ENCODE results near the gene SRGAP1.

SRGAP1 gene

DNA sequence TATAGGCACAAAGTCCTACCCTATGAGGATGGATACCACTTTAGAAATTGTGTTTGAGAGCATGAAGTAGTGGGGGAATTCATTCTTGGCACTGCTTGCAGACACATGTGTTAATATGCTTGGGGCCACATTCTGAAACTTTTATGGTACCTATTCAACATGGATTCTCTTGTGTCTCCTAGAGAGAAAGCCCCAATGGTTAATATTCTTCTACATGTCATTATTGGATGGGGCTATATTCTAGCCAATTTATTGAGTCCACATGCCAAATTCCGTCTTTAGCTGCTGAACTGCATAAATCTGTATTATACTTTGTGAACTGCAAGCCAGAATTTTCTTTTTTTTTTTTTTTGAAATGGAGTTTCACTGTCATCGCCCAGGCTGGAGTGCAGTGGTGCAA, 237.6 kb downstream of the SRGAP1 start:
- Histone ChIP-seq H3K4me3 (ENCODE audit: low read depth, low read length) (no peak overlapping the region), H2BK5ac (ENCODE audit: low read depth, low read length, poor library complexity) (no peak overlapping the region), H3K36me3 (ENCODE audit: control insufficient read depth in 1 of 2, insufficient read depth in 2 of 2, low read length in 2 of 2) (no peaks in the 10 kb centered on the region), H2AK5ac (ENCODE audit: low read length) (no peak overlapping the region), H2BK12ac (ENCODE audit: low read length) (no peak overlapping the region), H3K18ac (ENCODE audit: low read length) (no peak overlapping the region), H3K27me3 (ENCODE audit: insufficient read depth, low read length) (no peaks in the 10 kb centered on the region), H3K23ac (ENCODE audit: low read length) (no peak overlapping the region), H3K14ac (ENCODE audit: low read length) (no peak overlapping the region), H3K9ac (ENCODE audit: low read length) (no peak overlapping the region), H3K27ac (ENCODE audit: low read depth, low read length) (no peak overlapping the region), H4K12ac (ENCODE audit: low read depth, low read length) (no peak overlapping the region), H2BK120ac (ENCODE audit: insufficient read depth, low read length, poor library complexity) (no peak overlapping the region), H3K4me2 (ENCODE audit: low read length) (no peak overlapping the region), H4K91ac (ENCODE audit: low read depth, low read length) (no peak overlapping the region), H3K4me1 (ENCODE audit: control insufficient read depth in 1 of 2, insufficient read depth in 2 of 2, low read length in 2 of 2) (peaks cover 0 to 3% of the 10 kb centered on the region in 2 experiments), H2AFZ (ENCODE audit: insufficient read depth, low read length, poor library complexity) (no peak overlapping the region), H3K79me1 (ENCODE audit: low read length) (no peaks in the 10 kb centered on the region), H3K9me3 (ENCODE audit: insufficient read depth, low read depth, low read length) (no peaks in the 10 kb centered on the region), H4K8ac (ENCODE audit: low read depth, low read length) (no peak overlapping the region), H3K4ac (ENCODE audit: low read depth, low read length) (no peak overlapping the region), H3K79me2 (ENCODE audit: control insufficient read depth, insufficient read depth, low read length, poor library complexity) (no peaks in the 10 kb centered on the region)
- no peak for DNase-seq
- no CpG with 5 or more reads among the region's 2 CpGs for WGBS (ENCODE audit: extremely low coverage, insufficient coverage, insufficient read length)

DNA sequence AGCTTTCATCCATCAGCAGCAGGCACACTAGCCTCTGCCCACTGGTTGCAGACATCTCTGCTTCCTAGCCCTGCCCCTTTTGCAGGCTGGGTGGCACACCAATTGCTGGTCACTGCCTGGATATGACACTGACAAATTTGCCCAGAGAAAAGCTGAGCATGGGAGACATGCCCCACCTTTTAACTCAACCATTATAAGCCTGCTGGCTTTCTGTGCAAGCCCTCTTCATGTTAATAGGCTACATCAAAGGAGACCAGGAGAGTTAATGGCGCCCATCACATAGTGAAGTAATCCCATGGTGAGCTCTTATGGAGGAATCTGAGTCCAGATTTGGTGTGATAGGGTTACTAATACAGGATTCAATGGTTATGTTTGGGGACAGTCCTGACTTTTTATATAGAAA, 238.4 kb downstream of the SRGAP1 start:
- Histone ChIP-seq H3K4me2 (ENCODE audit: low read length) (no peak overlapping the region), H2BK12ac (ENCODE audit: low read length) (no peak overlapping the region), H3K23ac (ENCODE audit: low read length) (no peak overlapping the region), H3K27me3 (ENCODE audit: insufficient read depth, low read length) (no peaks in the 10 kb centered on the region), H2BK120ac (ENCODE audit: insufficient read depth, low read length, poor library complexity) (no peak overlapping the region), H3K36me3 (ENCODE audit: control insufficient read depth in 1 of 2, insufficient read depth in 2 of 2, low read length in 2 of 2) (no peaks in the 10 kb centered on the region), H2AFZ (ENCODE audit: insufficient read depth, low read length, poor library complexity) (no peak overlapping the region), H3K9me3 (ENCODE audit: insufficient read depth, low read depth, low read length) (no peaks in the 10 kb centered on the region), H4K12ac (ENCODE audit: low read depth, low read length) (no peak overlapping the region), H3K14ac (ENCODE audit: low read length) (no peak overlapping the region), H3K18ac (ENCODE audit: low read length) (no peak overlapping the region), H2AK5ac (ENCODE audit: low read length) (no peak overlapping the region), H4K8ac (ENCODE audit: low read depth, low read length) (no peak overlapping the region), H4K91ac (ENCODE audit: low read depth, low read length) (no peak overlapping the region), H3K4me1 (ENCODE audit: control insufficient read depth in 1 of 2, insufficient read depth in 2 of 2, low read length in 2 of 2) (peaks cover 0 to 3% of the 10 kb centered on the region in 2 experiments), H3K9ac (ENCODE audit: low read length) (no peak overlapping the region), H3K79me2 (ENCODE audit: control insufficient read depth, insufficient read depth, low read length, poor library complexity) (no peaks in the 10 kb centered on the region), H3K79me1 (ENCODE audit: low read length) (no peaks in the 10 kb centered on the region), H3K4me3 (ENCODE audit: low read depth, low read length) (no peak overlapping the region), H3K27ac (ENCODE audit: low read depth, low read length) (no peak overlapping the region), H3K4ac (ENCODE audit: low read depth, low read length) (no peak overlapping the region), H2BK5ac (ENCODE audit: low read depth, low read length, poor library complexity) (no peak overlapping the region)
- no CpG with 5 or more reads among the region's 1 CpG for WGBS (ENCODE audit: extremely low coverage, insufficient coverage, insufficient read length)
- no peak for DNase-seq

DNA sequence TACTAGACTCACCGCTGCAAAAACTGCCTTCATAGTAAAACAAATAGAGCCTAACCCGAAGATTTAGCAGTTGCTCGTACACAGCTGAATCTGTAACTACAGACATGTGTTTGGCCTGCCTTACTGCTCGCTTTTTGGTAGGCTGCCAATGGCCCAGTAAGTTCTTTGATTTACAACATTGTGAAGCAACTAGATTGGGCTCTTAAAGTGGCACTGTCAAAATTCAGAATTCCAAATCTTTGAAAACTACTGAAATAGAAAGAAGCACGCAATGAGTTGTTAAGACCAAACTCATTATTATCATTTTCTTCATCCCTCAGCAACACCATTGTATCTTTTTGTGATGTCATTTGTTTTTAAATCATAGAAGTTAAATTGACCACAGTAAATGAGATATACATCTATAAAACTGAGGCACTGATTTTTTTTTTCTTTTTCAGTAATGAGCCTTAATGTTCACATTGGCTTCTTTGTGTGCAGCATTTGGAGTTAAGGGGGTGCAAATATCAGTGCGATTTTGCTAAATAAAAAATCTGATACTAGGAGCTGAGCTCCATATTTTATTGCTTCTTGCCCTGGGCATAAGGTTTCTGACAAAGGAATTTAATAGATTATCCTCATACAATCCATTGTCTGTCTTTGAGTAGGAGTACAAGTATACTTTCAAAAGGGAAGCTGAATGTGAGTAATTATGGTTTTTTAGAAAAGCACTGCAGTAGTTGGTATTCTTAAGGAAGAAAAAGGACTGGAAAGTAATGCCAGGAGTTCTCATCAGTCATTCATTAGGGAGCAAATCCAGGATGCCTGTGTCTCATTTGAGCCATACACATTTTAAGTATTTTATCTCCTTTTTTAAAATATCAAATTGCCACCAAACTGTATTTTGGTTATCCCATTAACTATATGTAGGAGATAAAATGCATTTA, 239.0 kb downstream of the SRGAP1 start:
- peaks cover 0 to 5% of the 10 kb centered on the region in 2 experiments for H3K4me1 ChIP-seq (ENCODE audit: control insufficient read depth in 1 of 2, insufficient read depth in 2 of 2, low read length in 2 of 2)
- H2BK12ac ChIP-seq (ENCODE audit: low read length): no peak overlapping the region
- no peak overlapping the region for H3K14ac ChIP-seq (ENCODE audit: low read length)
- H3K27me3 ChIP-seq (ENCODE audit: insufficient read depth, low read length): no peaks in the 10 kb centered on the region
- no peak overlapping the region for H3K4me2 ChIP-seq (ENCODE audit: low read length)
- H3K23ac ChIP-seq (ENCODE audit: low read length): no peak overlapping the region
- no peaks in the 10 kb centered on the region for H3K79me1 ChIP-seq (ENCODE audit: low read length)
- no peak overlapping the region for H3K18ac ChIP-seq (ENCODE audit: low read length)
- H3K4me3 ChIP-seq (ENCODE audit: low read depth, low read length): no peak overlapping the region
- no peaks in the 10 kb centered on the region for H3K36me3 ChIP-seq (ENCODE audit: control insufficient read depth in 1 of 2, insufficient read depth in 2 of 2, low read length in 2 of 2)
- no peak overlapping the region for H2AK5ac ChIP-seq (ENCODE audit: low read length)
- H4K8ac ChIP-seq (ENCODE audit: low read depth, low read length): no peak overlapping the region
- WGBS (ENCODE audit: extremely low coverage, insufficient coverage, insufficient read length): no CpG with 5 or more reads among the region's 6 CpGs
- H2AFZ ChIP-seq (ENCODE audit: insufficient read depth, low read length, poor library complexity): no peak overlapping the region
- H2BK5ac ChIP-seq (ENCODE audit: low read depth, low read length, poor library complexity): no peak overlapping the region
- H2BK120ac ChIP-seq (ENCODE audit: insufficient read depth, low read length, poor library complexity): no peak overlapping the region
- no peak overlapping the region for H4K91ac ChIP-seq (ENCODE audit: low read depth, low read length)
- no peak overlapping the region for H4K12ac ChIP-seq (ENCODE audit: low read depth, low read length)
- no peaks in the 10 kb centered on the region for H3K79me2 ChIP-seq (ENCODE audit: control insufficient read depth, insufficient read depth, low read length, poor library complexity)
- H3K4ac ChIP-seq (ENCODE audit: low read depth, low read length): no peak overlapping the region
- no peaks in the 10 kb centered on the region for H3K9me3 ChIP-seq (ENCODE audit: insufficient read depth, low read depth, low read length)
- no peak overlapping the region for H3K9ac ChIP-seq (ENCODE audit: low read length)
- no peak for DNase-seq
- no peak overlapping the region for H3K27ac ChIP-seq (ENCODE audit: low read depth, low read length)

DNA sequence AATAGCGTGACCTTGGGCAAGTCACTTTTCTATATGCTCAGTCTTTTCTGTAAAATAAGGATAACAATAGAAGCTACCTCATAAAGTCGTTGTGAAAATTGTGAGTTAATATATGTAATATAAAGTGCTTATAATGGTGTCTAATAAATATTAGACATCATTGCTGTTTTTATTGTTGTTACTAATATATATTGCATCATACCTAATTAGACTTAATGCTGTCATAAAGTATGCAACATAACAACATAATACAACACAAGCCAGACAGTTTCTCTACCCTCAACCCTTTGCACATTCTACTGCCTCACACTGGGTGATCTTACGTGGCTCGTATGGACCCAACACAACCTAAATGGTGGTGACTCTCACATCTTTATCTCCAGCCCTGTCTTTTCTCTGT, 240.7 kb downstream of the SRGAP1 start:
- H2BK5ac ChIP-seq (ENCODE audit: low read depth, low read length, poor library complexity): no peak overlapping the region
- no peak overlapping the region for H2BK120ac ChIP-seq (ENCODE audit: insufficient read depth, low read length, poor library complexity)
- no peak overlapping the region for H2AFZ ChIP-seq (ENCODE audit: insufficient read depth, low read length, poor library complexity)
- no peak overlapping the region for H4K91ac ChIP-seq (ENCODE audit: low read depth, low read length)
- no peak overlapping the region for H2BK12ac ChIP-seq (ENCODE audit: low read length)
- no peak overlapping the region for H4K12ac ChIP-seq (ENCODE audit: low read depth, low read length)
- no peak overlapping the region for H3K23ac ChIP-seq (ENCODE audit: low read length)
- H3K79me2 ChIP-seq (ENCODE audit: control insufficient read depth, insufficient read depth, low read length, poor library complexity): no peaks in the 10 kb centered on the region
- no peak overlapping the region for H2AK5ac ChIP-seq (ENCODE audit: low read length)
- H3K4me1 ChIP-seq (ENCODE audit: control insufficient read depth in 1 of 2, insufficient read depth in 2 of 2, low read length in 2 of 2): peaks cover 0 to 8% of the 10 kb centered on the region in 2 experiments
- no CpG with 5 or more reads among the region's 4 CpGs for WGBS (ENCODE audit: extremely low coverage, insufficient coverage, insufficient read length)
- H3K4me2 ChIP-seq (ENCODE audit: low read length): no peak overlapping the region
- no peak overlapping the region for H3K27ac ChIP-seq (ENCODE audit: low read depth, low read length)
- no peak overlapping the region for H3K9ac ChIP-seq (ENCODE audit: low read length)
- DNase-seq: no peak
- H4K8ac ChIP-seq (ENCODE audit: low read depth, low read length): no peak overlapping the region
- no peak overlapping the region for H3K4me3 ChIP-seq (ENCODE audit: low read depth, low read length)
- H3K9me3 ChIP-seq (ENCODE audit: insufficient read depth, low read depth, low read length): no peaks in the 10 kb centered on the region
- H3K14ac ChIP-seq (ENCODE audit: low read length): no peak overlapping the region
- H3K4ac ChIP-seq (ENCODE audit: low read depth, low read length): no peak overlapping the region
- no peaks in the 10 kb centered on the region for H3K79me1 ChIP-seq (ENCODE audit: low read length)
- no peak overlapping the region for H3K18ac ChIP-seq (ENCODE audit: low read length)
- no peaks in the 10 kb centered on the region for H3K27me3 ChIP-seq (ENCODE audit: insufficient read depth, low read length)
- no peaks in the 10 kb centered on the region for H3K36me3 ChIP-seq (ENCODE audit: control insufficient read depth in 1 of 2, insufficient read depth in 2 of 2, low read length in 2 of 2)
